ENCODE measurements around the gene SEMG2. TPM values are rescaled to one million over a fixed set of nuclear protein-coding genes. Genes with fewer than 3 reads are reported as not detected.

SEMG2 gene
- total and polyA plus RNA-seq, 2 of the 13 experiments (the other 11 are each of a cell fraction or from before 2014, with no cell fraction given): not detected

DNA sequence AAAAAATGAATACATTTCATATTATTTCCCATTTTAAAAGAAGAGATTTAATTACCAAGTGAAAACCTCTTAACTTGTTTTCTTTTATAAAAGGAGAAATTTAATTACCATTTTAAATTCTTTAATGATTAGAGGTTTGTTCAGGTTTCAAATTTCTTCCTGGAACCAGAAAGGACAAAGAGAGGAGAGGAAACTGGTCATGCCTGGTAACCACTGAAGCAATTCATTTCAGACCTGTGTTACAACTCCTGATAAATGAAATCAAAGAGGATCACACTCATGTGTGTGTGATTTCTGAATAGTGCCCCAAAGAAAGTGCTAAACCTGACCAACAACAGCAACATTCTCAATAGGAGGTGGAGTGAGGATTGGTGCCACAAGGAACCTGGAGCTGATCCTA, 45.8 kb downstream of the SEMG2 start:
- H3K36me3 ChIP-seq (replicated peaks in 1 of 2; ENCODE audit: control insufficient read depth in 1 of 2, insufficient read depth in 2 of 2, low read length in 2 of 2): no peaks in the 10 kb centered on the region
- no peak overlapping the region for H3K4me3 ChIP-seq (replicated peaks in 1 of 3; ENCODE audit: insufficient read depth in 1 of 3, low read depth in 2 of 3, low read length in 3 of 3)
- POLR2A ChIA-PET: no interaction called here
- no peak overlapping the region for H2AFZ ChIP-seq (ENCODE audit: low read length)
- H3K27me3 ChIP-seq (ENCODE audit: control insufficient read depth in 1 of 2, insufficient read depth in 2 of 2, low read length in 2 of 2): peaks cover 0 to 28% of the 10 kb centered on the region in 2 experiments; a peak in 3 of 5 replicates
- H3K4me2 ChIP-seq (ENCODE audit: low read depth, low read length): no peak overlapping the region
- TF ChIP-seq ZNF672 (CRISPR knock-in tag; IDR thresholded peaks at IDR 0.05) (no peak), ZNF607 (CRISPR knock-in tag; IDR thresholded peaks at IDR 0.05; ENCODE audit: borderline replicate concordance) (no peak), ZNF253 (CRISPR knock-in tag; IDR thresholded peaks at IDR 0.05; ENCODE audit: borderline replicate concordance) (no peak), ZNF33A (CRISPR knock-in tag; IDR thresholded peaks at IDR 0.05; ENCODE audit: borderline replicate concordance) (no peak)
- TF ChIP-seq, protein P1, sequence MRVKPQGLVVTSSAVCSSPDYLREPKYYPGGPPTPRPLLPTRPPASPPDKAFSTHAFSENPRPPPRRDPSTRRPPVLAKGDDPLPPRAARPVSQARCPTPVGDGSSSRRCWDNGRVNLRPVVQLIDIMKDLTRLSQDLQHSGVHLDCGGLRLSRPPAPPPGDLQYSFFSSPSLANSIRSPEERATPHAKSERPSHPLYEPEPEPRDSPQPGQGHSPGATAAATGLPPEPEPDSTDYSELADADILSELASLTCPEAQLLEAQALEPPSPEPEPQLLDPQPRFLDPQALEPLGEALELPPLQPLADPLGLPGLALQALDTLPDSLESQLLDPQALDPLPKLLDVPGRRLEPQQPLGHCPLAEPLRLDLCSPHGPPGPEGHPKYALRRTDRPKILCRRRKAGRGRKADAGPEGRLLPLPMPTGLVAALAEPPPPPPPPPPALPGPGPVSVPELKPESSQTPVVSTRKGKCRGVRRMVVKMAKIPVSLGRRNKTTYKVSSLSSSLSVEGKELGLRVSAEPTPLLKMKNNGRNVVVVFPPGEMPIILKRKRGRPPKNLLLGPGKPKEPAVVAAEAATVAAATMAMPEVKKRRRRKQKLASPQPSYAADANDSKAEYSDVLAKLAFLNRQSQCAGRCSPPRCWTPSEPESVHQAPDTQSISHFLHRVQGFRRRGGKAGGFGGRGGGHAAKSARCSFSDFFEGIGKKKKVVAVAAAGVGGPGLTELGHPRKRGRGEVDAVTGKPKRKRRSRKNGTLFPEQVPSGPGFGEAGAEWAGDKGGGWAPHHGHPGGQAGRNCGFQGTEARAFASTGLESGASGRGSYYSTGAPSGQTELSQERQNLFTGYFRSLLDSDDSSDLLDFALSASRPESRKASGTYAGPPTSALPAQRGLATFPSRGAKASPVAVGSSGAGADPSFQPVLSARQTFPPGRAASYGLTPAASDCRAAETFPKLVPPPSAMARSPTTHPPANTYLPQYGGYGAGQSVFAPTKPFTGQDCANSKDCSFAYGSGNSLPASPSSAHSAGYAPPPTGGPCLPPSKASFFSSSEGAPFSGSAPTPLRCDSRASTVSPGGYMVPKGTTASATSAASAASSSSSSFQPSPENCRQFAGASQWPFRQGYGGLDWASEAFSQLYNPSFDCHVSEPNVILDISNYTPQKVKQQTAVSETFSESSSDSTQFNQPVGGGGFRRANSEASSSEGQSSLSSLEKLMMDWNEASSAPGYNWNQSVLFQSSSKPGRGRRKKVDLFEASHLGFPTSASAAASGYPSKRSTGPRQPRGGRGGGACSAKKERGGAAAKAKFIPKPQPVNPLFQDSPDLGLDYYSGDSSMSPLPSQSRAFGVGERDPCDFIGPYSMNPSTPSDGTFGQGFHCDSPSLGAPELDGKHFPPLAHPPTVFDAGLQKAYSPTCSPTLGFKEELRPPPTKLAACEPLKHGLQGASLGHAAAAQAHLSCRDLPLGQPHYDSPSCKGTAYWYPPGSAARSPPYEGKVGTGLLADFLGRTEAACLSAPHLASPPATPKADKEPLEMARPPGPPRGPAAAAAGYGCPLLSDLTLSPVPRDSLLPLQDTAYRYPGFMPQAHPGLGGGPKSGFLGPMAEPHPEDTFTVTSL (CRISPR knock-in tag; IDR thresholded peaks at IDR 0.05; ENCODE audit: borderline replicate concordance): no peak
- TF ChIP-seq, protein P2, sequence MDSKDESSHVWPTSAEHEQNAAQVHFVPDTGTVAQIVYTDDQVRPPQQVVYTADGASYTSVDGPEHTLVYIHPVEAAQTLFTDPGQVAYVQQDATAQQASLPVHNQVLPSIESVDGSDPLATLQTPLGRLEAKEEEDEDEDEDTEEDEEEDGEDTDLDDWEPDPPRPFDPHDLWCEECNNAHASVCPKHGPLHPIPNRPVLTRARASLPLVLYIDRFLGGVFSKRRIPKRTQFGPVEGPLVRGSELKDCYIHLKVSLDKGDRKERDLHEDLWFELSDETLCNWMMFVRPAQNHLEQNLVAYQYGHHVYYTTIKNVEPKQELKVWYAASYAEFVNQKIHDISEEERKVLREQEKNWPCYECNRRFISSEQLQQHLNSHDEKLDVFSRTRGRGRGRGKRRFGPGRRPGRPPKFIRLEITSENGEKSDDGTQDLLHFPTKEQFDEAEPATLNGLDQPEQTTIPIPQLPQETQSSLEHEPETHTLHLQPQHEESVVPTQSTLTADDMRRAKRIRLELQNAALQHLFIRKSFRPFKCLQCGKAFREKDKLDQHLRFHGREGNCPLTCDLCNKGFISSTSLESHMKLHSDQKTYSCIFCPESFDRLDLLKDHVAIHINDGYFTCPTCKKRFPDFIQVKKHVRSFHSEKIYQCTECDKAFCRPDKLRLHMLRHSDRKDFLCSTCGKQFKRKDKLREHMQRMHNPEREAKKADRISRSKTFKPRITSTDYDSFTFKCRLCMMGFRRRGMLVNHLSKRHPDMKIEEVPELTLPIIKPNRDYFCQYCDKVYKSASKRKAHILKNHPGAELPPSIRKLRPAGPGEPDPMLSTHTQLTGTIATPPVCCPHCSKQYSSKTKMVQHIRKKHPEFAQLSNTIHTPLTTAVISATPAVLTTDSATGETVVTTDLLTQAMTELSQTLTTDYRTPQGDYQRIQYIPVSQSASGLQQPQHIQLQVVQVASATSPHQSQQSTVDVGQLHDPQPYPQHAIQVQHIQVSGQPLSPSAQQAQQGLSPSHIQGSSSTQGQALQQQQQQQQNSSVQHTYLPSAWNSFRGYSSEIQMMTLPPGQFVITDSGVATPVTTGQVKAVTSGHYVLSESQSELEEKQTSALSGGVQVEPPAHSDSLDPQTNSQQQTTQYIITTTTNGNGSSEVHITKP (CRISPR knock-in tag; IDR thresholded peaks at IDR 0.05; ENCODE audit: low read depth): no peak
- FAIRE-seq (no peak), DNase-seq (ENCODE audit: low spot score) (no peak), ATAC-seq (no peak)
- no peak overlapping the region for H3K9ac ChIP-seq (ENCODE audit: insufficient read depth, low read depth, low read length)
- in situ Hi-C loops (cut with HindIII; ENCODE audit: extremely low pct_ligation_motif_present, low pct_unique_long_range_greater_than_20kb): no loop called here
- H3K27ac ChIP-seq (ENCODE audit: extremely low read length, insufficient read depth, low read length): no peak overlapping the region
- H3K4me1 ChIP-seq (ENCODE audit: insufficient read depth, low read length): no peaks in the 10 kb centered on the region
- no peaks in the 10 kb centered on the region for H4K20me1 ChIP-seq (ENCODE audit: insufficient read depth, low read length)
- H3K9me3 ChIP-seq (ENCODE audit: low read length): no peaks in the 10 kb centered on the region
- intact Hi-C loops (cut with micrococcal nuclease; ENCODE audit: unreplicated experiment): no loop called here
- CTCF ChIA-PET (ENCODE audit: low intra/inter-chr PET ratio, low total read pairs): no interaction called here
- no TSS peak for BruUV-seq (replicated peaks)
- no peaks in the 10 kb centered on the region for H3K79me2 ChIP-seq (ENCODE audit: insufficient read depth, low read length)
